GM12878 (cell line): Measurements from ENCODE around the gene RGSL1. TPM values are rescaled to one million over a fixed set of nuclear protein-coding genes. Genes with fewer than 3 reads are reported as not detected.

Experiments used
- BCL11A ChIP-seq: IDR thresholded peaks from 2 replicates; pipeline ENCODE4 v1.6.1; 2011; ENCODE audit warnings: low read depth, low read length
- CREB1 ChIP-seq: IDR thresholded peaks from 2 replicates; pipeline ENCODE4 v1.6.1; 2012; ENCODE audit warnings: low read depth, mild to moderate bottlenecking, inconsistent platforms
- E2F8 ChIP-seq: fragments of 450-650 bp; IDR thresholded peaks from 2 replicates; pipeline ENCODE4 v1.6.1; 2018; ENCODE audit warnings: mild to moderate bottlenecking, low read depth, moderate library complexity; ENCODE audit not compliant: partially characterized antibody
- EZH2 ChIP-seq: IDR thresholded peaks from 2 replicates; pipeline ENCODE4 v1.6.1; 2012; ENCODE audit warnings: low read depth, mild to moderate bottlenecking, control low read depth, inconsistent platforms, low read length, borderline replicate concordance; ENCODE audit not compliant: control insufficient read depth
- FOXK2 ChIP-seq: fragments of 450-650 bp; IDR thresholded peaks from 2 replicates; pipeline ENCODE4 v1.6.1; 2017; ENCODE audit warnings: mild to moderate bottlenecking, moderate library complexity
- HCFC1 ChIP-seq: fragments of 150-350 bp; IDR thresholded peaks from 2 replicates; pipeline ENCODE4 v1.6.1; 2014; ENCODE audit warnings: low read length
- HDAC2 ChIP-seq: fragments of 200-600 bp; sonication (generic); IDR thresholded peaks from 2 replicates; pipeline ENCODE4 v1.6.1; 2017
- IKZF1 ChIP-seq: fragments of 450-650 bp; conservative IDR thresholded peaks from 2 replicates; pipeline ENCODE4 v1.6.1; 2017; ENCODE audit warnings: antibody characterized with exemption, mild to moderate bottlenecking
- JUNB ChIP-seq: IDR thresholded peaks from 2 replicates; pipeline ENCODE4 v1.6.1; 2016; ENCODE audit warnings: antibody characterized with exemption, mild to moderate bottlenecking
- LARP7 ChIP-seq: fragments of 450-650 bp; IDR thresholded peaks from 2 replicates; pipeline ENCODE4 v1.6.1; 2017; ENCODE audit warnings: mild to moderate bottlenecking
- MTA2 ChIP-seq: fragments of 450-650 bp; IDR thresholded peaks from 2 replicates; pipeline ENCODE4 v1.6.1; 2016; ENCODE audit warnings: low read depth, mild to moderate bottlenecking, moderate library complexity
- MTA3 ChIP-seq: IDR thresholded peaks from 2 replicates; pipeline ENCODE4 v1.6.1; 2012; ENCODE audit warnings: low read length, inconsistent platforms, borderline replicate concordance
- MXI1 ChIP-seq: fragments of 150-350 bp; IDR thresholded peaks from 2 replicates; pipeline ENCODE4 v1.6.1; 2011; ENCODE audit warnings: low read depth, mild to moderate bottlenecking, inconsistent platforms, low read length, improper control_type of control experiment
- MYB ChIP-seq: fragments of 150-350 bp; IDR thresholded peaks from 2 replicates; pipeline ENCODE4 v1.6.1; 2014; ENCODE audit warnings: mild to moderate bottlenecking, low read depth, low read length, borderline replicate concordance
- NBN ChIP-seq: fragments of 450-650 bp; IDR thresholded peaks from 2 replicates; pipeline ENCODE4 v1.6.1; 2016
- NR2F1 ChIP-seq: fragments of 450-650 bp; conservative IDR thresholded peaks from 2 replicates; pipeline ENCODE4 v1.6.1; 2017; ENCODE audit warnings: mild to moderate bottlenecking
- SKIL ChIP-seq: fragments of 450-650 bp; IDR thresholded peaks from 2 replicates; pipeline ENCODE4 v1.6.1; 2017; ENCODE audit warnings: mild to moderate bottlenecking, low read depth, inconsistent platforms; ENCODE audit not compliant: poor library complexity, severe bottlenecking
- SMC3 ChIP-seq: IDR thresholded peaks from 2 replicates; pipeline ENCODE4 v1.6.1; 2011; ENCODE audit warnings: low read length, improper control_type of control experiment, borderline replicate concordance
- SREBF1 ChIP-seq: IDR thresholded peaks from 2 replicates; pipeline ENCODE4 v1.6.1; 2012; ENCODE audit warnings: mild to moderate bottlenecking, low read length
- TAF1 ChIP-seq: IDR thresholded peaks from 2 replicates; pipeline ENCODE4 v1.6.1; 2011; ENCODE audit warnings: mild to moderate bottlenecking, low read depth, low read length, borderline replicate concordance
- TBL1XR1 ChIP-seq: IDR thresholded peaks from 2 replicates; pipeline ENCODE4 v1.6.1; 2012; ENCODE audit warnings: low read depth, low read length, improper control_type of control experiment
- TCF12 ChIP-seq: IDR thresholded peaks from 2 replicates; pipeline ENCODE4 v1.6.1; 2011; ENCODE audit warnings: low read depth, mild to moderate bottlenecking, low read length
- USF1 ChIP-seq: IDR thresholded peaks from 2 replicates; pipeline ENCODE4 v1.6.1; 2011; ENCODE audit warnings: borderline replicate concordance, low read depth, mild to moderate bottlenecking, moderate library complexity, mixed read lengths, low read length; ENCODE audit not compliant: insufficient read depth; ENCODE audit errors: extremely low read length
- ZBTB33 ChIP-seq: fragments of 450-650 bp; IDR thresholded peaks from 2 replicates; pipeline ENCODE4 v1.6.1; 2017; ENCODE audit warnings: mild to moderate bottlenecking
- ZNF207 ChIP-seq: fragments of 450-650 bp; IDR thresholded peaks from 2 replicates; pipeline ENCODE4 v1.6.1; 2014; ENCODE audit warnings: antibody characterized with exemption, mild to moderate bottlenecking, borderline replicate concordance
- ZNF622 ChIP-seq: fragments of 450-650 bp; IDR thresholded peaks from 2 replicates; pipeline ENCODE4 v1.6.1; 2017; ENCODE audit warnings: mild to moderate bottlenecking, inconsistent platforms
- ZZZ3 ChIP-seq: IDR thresholded peaks from 2 replicates; pipeline ENCODE4 v1.6.1; 2011; ENCODE audit warnings: low read depth; ENCODE audit not compliant: control insufficient read depth, insufficient read length
- polyA plus RNA-seq, 11 experiments: library from polyadenylated mRNA; depleted of rRNA in 4 of 11; unstranded in 6 of 11; stranded (reverse) in 5 of 11; fragments of >200 nt; fragmentation: Nextera tagmentation in 4 of 11; fragmentation: Illumina TruSeq in 1 of 11; extraction: Ambion mirVana in 4 of 11; extraction: Trizol in 1 of 11; gene quantifications; 1 replicate in 1 of 11; 2 replicates in 10 of 11; pipeline versions ENCODE4 v1.2.1 to v1.2.3, GENCODE V29; 2011 to 2016; ENCODE audit warnings: inconsistent platforms in 2 of 11, missing spikeins in 2 of 11, low read depth in 1 of 11
- total RNA-seq, 4 experiments: library from RNA; depleted of rRNA in 3 of 4; stranded (reverse); fragments of >200 nt in 3 of 4; fragmentation: Illumina TruSeq in 1 of 4; extraction: Trizol in 1 of 4; gene quantifications; 2 replicates each; pipeline versions ENCODE4 v1.2.1 to v1.2.3, GENCODE V29; 2013 to 2021

Gene RGSL1
- total and polyA plus RNA-seq, 10 of the 15 experiments (the other 5 are each of a cell fraction or from before 2014, with no cell fraction given): 0.05 to 0.28 (median 0.27) TPM; not detected in 5

- 0 out of 2 replicates have a peak, but pooled peaks have one; percentile 2 for TF ChIP-seq MTA3
- TF ChIP-seq TCF12: peak; percentile 53; the same call in 1 of the 2 replicates
- no peak for TF ChIP-seq JUNB
- no peak; the same call in 1 of the 2 replicates for TF ChIP-seq IKZF1
- no peak for TF ChIP-seq USF1
- no peak for TF ChIP-seq FOXK2
- no peak for TF ChIP-seq ZZZ3
- TF ChIP-seq SREBF1: no peak
- TF ChIP-seq MXI1: peak; percentile 80
- no peak for TF ChIP-seq MYB
- TF ChIP-seq NR2F1: peak; percentile 54; the same call in 1 of the 2 replicates
- TF ChIP-seq E2F8: no peak
- TF ChIP-seq SMC3: peak; percentile 99
- no peak for TF ChIP-seq HDAC2
- TF ChIP-seq HCFC1: 0 out of 2 replicates have a peak, but pooled peaks have one; percentile 28
- TF ChIP-seq MTA2: no peak
- TF ChIP-seq SKIL: peak; percentile 60
- peak; percentile 49; the same call in 1 of the 2 replicates for TF ChIP-seq NBN
- no peak for TF ChIP-seq ZBTB33
- TF ChIP-seq CREB1: peak; percentile 21; the same call in 1 of the 2 replicates
- TF ChIP-seq ZNF207: no peak
- TF ChIP-seq ZNF622: no peak
- no peak for TF ChIP-seq BCL11A
- TF ChIP-seq EZH2: no peak
- TF ChIP-seq TAF1: no peak
- no peak for TF ChIP-seq LARP7
- TF ChIP-seq TBL1XR1: no peak
These were observed 151.5 kb downstream of the RGSL1 start (continued) for GRCh38 chr1:182601416-182601786.
